Measurements from ENCODE around the gene GAPVD1.
"Not testable (repeated sequence)": the region's sequence is repeated elsewhere in the genome, so short reads cannot be mapped to it uniquely, and the experiment has no call there.

Gene GAPVD1

DNA sequence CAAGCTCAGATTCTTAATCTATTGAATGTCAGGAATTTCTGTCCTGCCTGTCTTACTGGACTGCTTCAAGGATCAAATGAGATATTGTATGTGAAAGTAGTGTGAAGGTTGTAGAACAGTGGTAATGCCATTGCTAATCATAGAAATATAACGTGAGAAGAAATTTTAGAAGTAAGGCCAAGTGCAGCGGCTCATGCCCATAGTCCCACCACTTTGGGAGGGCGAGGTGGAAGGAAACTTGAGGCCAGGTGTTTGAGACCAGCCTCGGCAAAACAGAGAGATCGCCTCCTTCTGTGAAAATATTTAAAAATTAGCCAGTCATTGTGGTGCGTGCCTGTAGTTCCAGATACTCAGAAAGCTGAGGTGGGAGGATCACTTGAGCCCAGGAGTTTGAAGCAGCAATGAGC is 15.4 kb upstream of the GAPVD1 start:
- DNase-seq: no peak

DNA sequence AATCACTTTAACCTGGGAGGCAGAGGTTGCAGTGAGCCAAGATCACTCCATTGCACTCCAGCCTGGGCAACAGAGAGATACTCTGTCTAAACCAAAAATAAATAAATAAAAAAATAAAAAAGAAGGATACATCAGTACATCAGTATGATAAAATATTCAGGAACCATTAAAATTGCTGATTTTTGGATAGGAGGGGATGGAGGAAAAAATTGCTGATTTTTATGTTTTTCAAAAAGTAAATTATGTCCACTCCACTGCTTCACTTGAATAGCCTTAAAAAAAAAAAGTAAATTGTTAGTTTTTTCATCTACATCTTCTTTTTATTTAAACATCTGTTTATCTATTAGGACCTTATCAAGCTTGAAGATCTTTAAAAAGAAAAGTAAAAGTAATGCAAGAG is 7.4 kb upstream of the GAPVD1 start:
- no peak for DNase-seq

DNA sequence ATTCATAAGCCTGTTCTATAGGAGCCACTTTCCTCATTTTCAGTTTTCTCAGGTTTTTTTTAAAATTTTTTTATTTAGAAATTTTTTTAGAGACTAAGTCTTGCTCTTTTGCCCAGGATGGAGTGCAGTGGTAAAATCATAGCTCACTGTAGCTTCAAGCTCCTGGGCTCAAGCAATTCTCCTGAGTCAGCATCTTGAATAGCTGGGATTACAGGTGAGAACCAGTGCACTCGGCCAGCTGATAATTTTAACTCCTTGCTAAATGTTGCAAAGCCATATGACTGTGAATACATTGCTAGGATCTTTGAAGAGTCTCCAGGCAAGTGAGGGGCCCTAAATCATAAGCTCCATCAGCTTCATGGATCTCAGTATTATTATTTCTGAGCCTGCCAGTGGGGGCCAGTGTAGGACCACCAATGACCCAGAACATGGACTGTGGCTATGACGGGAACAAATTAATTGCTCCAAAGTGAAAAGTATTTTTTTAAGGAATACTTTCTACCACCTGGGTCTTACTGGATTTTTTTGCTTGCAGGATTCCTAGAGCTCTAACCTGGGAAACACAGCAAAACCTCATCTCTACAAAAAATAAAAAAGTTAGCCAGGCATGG is 5.7 kb upstream of the GAPVD1 start:
- no peak for DNase-seq

DNA sequence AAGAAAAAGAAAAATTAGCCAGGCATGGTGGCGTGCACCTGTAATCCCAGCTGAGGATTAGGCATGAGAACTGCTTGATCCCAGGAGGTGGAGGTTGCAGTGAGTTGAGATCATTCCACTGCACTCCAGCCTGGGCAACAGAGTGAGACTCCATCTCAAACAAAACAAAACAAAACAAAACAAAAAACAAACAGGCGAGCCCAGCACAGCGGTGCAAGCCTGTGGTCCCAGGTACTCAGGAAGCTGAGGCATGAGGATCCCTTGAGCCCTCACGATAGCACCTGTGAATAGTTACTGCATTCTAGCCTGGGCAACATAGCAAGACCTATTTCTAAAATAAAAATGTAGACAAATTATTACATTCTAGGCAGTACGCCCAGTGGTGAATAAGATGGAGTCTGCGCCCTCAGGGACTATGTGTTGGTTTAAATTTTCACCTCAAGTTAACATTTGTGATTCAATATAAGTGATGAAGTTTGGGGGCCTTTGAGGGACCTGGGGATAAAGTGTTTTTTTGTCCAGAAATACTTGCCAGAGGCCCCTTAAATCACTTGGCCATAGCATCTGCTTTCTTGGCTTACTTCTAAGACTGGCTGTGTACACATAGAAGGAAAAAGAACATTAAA is 3.4 kb upstream of the GAPVD1 start:
- no peak for DNase-seq

DNA sequence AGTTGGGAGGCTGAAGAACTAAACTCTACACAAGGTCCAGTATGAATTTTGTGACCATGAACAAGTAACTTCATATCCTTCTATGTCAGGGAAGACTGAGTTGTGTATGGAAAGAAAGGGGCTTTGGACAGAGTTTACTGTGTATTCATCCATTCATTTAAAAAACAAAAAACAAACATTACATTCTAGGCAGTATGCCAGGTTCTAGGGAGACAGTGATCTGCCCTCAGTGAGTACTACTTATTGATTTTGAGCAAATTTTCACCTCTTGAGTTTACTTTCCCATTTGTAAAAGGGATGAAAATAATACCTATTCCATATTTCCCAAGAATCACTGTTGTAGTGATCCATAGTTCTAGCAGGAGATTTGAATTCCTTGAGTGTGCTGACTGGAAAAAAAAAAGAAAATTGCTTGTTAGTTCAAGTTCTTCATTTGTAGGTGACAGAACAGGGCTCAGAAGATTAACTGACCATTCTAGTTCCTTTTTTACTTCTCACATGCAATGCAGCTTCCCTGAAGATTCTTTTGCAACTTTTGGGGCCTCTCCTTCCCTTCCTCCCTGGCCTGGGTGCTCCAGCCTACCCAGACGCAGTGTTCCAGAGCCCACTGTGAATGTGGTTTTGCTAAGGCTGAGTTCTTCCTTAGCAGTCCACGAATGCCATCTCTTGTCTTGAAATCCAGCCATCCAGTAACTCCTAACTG is 2.6 kb upstream of the GAPVD1 start:
- no peak for DNase-seq

DNA sequence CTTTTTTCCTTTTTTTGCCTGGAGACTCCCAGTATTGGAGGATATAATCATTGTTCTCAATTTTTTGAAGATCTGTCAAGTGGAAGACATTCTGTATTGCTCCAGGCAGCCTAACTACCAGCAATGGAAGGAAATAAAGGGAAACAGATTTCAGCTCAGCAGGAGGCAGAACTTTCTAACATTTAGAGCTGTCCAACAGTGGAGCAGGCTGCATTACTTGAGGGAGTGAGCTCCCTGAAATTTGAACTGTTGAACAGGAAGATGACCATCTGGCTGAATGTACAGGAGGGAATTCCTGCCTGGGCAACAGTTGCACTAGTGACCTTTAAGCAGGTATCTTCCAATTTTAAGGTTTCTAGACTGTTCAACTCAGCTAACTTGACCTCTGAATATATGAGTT is 1.1 kb upstream of the GAPVD1 start:
- DNase-seq: no peak

DNA sequence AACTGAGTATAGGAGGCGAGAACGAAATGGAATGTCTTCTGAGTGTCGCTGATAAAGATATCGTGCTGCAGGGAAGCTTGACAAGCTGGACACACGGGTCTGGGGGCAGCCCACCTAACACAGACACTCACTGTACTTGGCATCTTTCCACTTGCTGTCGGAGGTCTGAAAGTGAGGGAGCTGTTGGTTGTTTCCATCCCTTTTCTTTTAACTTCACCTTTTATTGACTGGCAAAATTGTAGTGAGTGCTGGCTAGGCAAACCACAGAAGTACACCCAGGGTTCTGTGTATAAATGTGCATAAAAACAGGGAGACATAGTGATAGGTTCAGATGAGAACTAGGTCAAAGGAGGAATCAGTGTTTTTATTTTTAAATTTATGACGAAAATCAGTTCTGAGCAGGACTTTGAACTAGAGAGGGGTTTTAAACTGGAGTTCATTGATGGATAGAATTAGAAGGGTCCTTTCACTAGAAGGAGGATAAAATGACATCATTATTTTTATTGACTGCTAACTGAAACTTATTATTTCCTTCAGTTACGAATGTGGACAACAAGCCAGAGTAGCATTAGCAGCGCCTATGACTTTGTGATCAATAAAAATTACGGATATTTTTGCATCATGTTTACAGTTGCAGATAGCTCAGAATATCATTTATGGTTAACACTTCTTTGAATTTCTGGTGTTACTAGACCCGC is 817 bp downstream of the GAPVD1 start:
- DNase-seq: no peak

DNA sequence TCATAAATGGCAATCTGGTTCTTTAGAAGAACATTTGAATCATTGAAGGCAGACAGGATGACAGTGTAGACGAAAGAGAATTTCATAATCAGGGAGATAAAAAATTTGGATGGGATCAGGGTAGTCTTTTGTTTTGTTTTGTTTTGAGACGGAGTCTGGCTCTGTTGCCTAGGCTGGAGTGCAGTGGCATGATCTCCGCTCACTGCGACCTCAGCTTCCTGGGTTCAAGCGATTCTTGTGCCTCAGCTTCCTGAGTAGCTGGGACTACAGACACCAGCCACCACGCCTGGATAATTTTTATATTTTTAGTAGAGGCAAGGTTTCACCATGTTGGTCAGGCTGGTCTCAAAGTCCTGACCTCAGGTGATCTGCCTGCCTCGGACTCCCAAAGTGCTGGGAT is 2.4 kb downstream of the GAPVD1 start:
- peak in 2 of 5 donors; percentile 12 to 13 for DNase-seq

DNA sequence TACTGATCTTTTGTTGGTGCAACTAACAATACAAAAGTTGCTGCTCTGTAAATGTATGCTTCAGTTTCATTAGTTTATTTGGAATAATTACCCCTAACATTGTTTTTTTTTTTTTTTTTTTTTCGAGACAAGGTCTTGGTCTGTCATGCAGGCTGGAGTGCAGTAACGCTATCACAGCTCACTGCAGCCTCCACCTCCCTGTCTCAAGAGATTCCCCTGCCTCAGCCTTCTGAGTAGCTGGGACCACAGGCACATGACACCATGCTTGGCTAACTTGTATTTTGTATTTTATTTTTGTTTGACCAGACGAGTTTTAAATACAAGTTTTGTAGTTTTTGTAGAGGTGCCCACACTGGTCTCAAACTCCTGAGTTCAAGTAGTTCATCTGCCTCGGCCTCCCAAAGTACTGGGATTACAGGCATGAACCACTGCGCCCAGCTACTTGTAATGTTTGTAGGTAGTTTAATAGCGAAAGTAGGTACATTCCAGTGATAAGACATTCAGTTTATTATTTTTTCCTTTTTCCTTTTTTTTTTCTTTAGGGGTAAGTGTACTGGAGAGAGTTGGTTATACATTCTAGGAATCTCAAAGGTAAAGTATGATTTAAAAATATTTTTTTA is 6.9 kb downstream of the GAPVD1 start:
- no peak for DNase-seq

DNA sequence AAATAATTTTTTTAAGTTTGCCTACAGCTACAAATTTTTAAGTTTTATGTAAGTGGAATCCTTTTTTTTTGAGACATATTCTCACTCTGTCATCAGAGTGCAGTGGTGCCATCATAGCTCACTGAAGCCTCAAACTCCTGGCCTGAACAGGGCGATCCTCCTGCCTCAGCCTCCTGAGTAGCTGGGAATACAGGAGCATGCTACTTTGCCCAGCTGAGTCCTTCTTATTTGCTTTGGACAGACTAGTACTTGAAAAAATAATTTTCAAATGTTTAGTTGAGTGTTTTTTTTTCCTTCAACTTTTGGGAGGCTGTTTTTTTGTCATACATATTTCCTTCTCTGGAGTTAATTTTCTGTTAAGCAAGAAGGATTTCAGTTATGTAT is 7.4 kb downstream of the GAPVD1 start:
- DNase-seq: no peak

DNA sequence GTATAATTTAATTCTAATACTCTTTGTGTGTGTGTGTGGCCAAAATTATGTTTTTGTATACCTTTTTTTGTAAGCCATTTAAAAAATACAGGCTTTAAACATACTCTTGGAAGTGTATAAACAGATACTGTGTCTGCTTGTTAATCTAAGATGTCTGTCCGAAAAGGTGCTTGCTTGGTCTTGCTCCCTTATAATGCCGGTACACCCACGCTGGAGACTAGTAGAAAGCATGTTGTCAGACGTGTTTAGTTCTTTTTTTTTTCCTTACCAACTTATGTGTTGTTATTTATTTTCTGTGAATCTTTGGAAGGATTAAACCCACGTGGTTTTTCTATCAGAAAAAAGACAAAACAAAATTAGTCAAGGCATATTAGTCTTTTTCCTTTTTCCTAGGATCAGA is 9.5 kb downstream of the GAPVD1 start:
- no peak for DNase-seq

DNA sequence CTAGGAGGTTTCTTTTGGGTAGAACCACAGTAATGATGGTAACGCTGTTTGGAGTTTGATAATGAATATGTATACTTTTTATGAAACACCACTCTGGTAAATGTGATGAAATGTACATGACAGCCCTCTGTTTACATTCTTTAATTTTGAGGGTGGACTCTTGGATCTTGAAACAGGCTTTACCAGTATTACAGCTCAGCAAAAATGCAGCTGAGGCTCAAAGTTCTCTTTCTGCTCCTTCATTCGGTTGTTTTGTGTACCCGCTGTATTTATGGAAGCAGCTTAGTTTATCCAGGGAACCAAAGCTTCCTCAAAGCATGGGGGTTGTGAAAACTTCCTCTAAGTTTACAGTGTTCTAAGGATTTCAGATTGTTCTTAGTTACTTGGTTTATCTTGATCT is 11.1 kb downstream of the GAPVD1 start:
- DNase-seq: no peak

DNA sequence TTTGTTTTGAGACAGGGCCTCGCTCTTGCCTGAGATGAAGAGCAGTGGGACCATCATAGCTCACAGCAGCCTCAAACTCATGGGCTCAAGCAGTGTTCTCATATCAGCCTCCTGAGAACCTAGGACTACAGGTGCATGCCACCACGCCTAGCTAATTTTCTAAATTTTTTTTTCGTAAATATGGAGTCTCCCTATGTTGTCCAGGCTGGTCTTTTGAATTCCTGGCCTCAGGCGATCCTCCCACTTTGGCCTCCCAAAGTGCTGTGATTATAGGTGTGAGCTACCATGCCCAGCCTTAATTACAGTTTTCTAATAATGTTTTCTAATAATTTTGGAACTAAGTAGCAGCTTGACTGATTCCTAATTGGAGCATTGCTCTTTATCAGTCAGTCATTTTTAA is 15.1 kb downstream of the GAPVD1 start:
- no peak for DNase-seq

DNA sequence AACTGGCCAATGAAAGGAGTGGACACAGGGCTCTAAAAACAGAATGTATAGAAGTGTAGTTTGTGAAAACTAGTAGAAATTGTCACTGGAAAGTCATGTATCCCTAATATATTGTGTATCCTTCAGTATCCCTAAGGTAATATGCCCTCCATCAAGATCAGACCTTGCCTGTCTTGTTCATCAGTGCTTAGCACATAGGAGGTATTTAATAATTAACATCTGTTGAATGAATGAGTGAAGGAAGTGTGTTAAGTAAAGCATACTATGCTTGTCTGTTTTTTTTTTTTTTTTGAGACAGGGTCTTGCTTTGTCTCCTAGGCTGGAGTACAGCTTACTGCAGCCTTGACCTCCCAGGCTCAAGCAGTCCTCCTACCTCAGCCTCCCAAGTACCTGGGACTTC is 15.8 kb downstream of the GAPVD1 start:
- no peak for DNase-seq

DNA sequence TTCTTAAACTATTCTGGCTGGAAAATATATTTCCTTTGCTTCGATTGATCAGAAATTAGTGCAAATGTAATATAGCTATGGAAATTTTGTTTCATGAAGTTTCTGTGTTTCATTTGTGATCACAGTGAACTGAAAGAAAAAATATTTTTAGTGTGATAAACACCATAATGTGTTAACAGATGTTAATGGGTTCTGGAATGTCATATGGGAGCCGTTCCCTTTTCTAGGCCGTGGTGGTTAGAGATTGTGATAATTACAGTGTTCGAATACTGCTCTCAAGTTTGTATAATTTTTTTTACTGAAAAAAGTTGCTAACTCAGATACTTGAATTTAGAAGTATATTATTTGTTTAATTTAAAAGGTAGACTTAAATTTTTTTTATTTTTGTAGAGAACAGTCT is 19.3 kb downstream of the GAPVD1 start:
- no peak for DNase-seq

DNA sequence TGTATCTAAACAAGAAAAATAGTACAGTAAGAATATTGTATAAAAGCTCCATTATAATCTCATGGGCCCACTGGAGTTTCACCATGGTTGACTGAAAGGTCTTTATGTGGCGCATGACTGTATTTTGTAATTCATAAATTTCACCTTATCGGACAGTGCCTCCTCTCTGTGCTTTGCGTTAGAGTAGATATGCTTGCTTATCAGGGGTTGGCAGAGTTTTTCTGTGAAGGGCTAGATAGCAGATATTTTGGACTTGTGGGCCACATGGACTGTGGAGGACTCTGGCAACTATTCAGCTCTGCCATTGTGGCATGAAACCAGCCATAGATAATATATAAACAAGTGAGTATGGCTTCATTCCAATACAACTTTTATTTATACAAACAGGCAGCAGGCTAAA is 23.2 kb downstream of the GAPVD1 start:
- DNase-seq: no peak

DNA sequence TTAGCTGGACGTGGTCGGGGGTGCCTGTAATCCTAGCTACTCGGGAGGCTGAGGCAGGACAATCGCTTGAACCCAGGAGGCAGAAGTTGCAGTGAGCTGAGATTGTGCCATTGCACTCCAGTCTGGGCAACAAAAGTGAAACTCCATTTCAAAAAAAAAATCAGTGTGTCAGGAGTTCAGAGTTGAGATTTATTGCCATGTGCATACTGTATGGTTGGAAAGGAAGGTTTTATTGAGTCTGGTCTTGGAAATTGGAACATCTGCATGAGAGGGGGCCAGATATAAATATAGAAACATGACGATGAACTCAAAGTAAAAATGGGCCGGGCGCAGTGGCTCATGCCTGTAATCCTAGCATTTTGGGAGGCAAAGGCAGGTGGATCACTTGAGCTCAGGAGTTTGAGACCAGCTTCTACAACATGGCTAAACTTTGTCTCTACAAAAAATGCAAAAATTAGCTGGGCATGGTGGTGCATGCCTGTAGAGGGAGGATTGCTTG is 25.4 kb downstream of the GAPVD1 start:
- DNase-seq: not testable (repeated sequence)

DNA sequence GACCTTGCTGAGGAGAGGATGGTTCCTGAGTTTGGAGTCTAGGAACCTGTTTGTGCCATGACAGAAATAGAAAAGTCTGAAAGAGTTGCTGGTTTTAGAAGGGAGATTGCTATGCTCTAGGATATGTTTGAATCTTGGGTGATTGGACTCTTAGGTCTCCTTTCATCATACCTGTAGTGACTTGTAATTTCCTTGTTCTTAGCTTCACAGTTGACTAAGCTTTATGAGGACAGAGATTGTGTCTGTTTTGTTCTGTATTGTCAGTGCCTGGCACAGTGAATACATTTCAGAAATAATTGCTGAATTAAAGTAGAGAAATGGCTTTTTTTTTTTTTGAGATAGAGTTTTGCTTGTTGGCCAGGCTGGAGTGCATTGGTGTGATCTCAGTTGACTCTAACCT is 31.5 kb downstream of the GAPVD1 start:
- no peak for DNase-seq

DNA sequence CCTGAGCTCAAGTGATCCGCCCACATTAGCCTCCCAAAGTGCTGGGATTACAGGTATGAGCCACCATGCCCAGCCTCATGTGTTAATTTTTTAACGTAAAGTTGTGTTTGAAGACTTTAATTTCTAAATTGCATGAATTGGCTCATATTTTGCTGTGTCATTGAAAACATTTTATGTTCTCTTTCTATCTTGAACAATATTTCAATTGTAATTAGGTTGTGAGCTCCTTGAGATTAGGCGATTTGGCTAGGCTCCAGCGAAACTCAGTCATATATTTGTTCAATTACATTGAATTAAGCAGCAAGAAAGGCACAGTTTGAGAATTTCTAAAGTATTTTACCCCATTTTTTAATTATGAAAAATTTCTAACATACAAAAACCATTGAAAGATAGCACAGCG is 34.0 kb downstream of the GAPVD1 start:
- no peak for DNase-seq

DNA sequence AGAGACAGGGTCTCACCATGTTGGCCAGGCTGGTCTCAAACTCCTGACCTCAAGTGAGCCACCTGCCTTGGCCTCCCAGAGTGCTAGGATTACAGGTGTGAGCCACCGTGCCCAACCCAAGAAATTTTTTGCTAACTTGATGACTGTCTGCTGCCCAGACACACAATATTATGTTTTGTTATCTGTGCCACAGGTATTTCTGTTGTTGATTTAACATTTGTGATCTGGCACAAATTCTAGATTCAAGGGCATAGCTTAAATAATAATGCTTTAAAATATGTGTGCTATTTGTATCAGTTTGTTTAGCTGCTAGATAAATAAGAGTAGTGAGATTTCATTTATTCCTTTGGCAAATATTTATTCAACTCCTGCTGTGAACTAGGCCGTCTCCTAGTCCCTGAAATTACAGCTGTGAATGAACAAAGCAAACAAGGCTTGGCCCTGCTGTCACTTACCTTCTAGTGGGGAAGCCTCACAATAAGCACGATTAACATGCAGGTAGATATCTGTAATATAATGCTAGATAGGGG is 35.3 kb downstream of the GAPVD1 start:
- no peak for DNase-seq

DNA sequence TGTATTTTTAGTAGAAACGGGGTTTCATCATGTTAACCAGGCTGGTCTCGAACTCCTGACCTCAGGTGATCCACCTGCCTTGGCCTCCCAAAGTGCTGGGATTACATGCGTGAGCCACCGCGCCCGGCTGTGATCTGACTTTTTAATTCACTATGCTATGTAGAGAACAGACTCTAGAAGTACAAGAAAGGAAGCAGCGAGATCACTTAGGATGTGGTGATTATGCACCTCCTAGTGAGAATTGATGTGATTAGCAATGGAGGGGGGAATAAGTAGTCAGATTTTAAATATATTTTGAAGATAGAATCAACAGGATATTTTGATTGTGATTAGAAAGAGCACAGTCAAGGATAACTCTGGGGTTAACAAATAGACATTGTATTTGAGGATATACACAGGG is 36.3 kb downstream of the GAPVD1 start:
- no peak for DNase-seq

DNA sequence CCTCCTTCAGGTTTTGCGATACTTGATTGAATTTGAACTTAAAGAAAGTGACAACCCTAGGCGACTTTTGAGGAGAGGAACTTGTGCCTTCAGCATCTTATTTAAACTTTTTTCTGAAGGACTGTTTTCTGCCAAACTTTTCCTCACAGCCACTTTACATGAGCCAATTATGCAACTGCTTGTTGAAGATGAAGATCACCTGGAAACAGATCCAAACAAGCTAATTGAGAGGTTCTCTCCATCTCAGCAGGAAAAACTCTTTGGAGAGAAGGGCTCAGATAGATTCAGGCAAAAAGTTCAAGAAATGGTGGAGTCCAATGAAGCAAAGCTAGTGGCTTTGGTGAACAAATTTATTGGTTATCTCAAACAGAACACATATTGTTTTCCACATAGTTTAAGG is 40.6 kb downstream of the GAPVD1 start:
- DNase-seq: no peak

DNA sequence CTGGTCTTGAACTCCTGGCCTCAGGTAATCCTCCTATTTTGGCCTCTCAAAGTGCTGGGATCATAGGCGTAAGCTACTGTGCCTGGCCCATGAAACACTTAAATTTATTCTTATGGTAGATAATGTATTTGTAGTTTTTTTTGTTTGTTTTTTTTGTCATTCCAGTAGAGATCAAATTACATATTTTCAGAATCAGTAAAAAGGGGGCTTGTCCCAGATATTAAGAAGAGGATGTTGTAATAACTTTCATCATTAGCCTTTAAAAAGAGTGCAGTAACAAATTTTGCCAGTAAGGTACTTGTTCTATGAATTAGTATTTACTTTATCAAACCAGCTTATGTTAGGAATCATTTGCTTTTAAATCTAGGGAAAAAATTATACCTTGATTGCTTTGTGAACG is 42.6 kb downstream of the GAPVD1 start:
- no peak for DNase-seq
